Calu3 (cell line): ENCODE measurements around the gene SPRED1. TPM values are rescaled to one million over a fixed set of nuclear protein-coding genes. Genes with fewer than 3 reads are reported as not detected.

ENCODE experiments used
- BruUV-seq: library from RNA; stranded (reverse); fragments of 400-500 nt; replicated peaks from 2 replicates; lab custom pipeline; 2021; lab: Mats Ljungman, UMichigan
- CTCF ChIA-PET: fragments of 300-600 bp; sonication (Branson Sonifier 250); formaldehyde crosslinking; loops from one replicate; lab custom pipeline; 2022; ENCODE audit warnings: antibody characterized with exemption; lab: Charles Lee
- DNase-seq: peaks from one replicate; pipeline ENCODE4 v3.0.0; 2022
- H3K27ac Mint-ChIP-seq: one replicate; pipeline ENCODE4 v1.8.0; 2022; ENCODE audit warnings: mixed read lengths; ENCODE audit not compliant: unreplicated experiment
- H3K27me3 Mint-ChIP-seq: one replicate; pipeline ENCODE4 v1.8.0; 2022; ENCODE audit warnings: mixed read lengths; ENCODE audit not compliant: unreplicated experiment
- H3K36me3 Mint-ChIP-seq: one replicate; pipeline ENCODE4 v1.8.0; 2022; ENCODE audit warnings: mild to moderate bottlenecking, moderate library complexity, mixed read lengths; ENCODE audit not compliant: insufficient read depth, unreplicated experiment
- H3K4me1 Mint-ChIP-seq: one replicate; pipeline ENCODE4 v1.8.0; 2022; ENCODE audit warnings: mild to moderate bottlenecking, low read depth, mixed read lengths; ENCODE audit not compliant: unreplicated experiment
- H3K4me3 Mint-ChIP-seq: one replicate; pipeline ENCODE4 v1.8.0; 2022; ENCODE audit warnings: mild to moderate bottlenecking, low read depth, moderate library complexity, mixed read lengths; ENCODE audit not compliant: unreplicated experiment
- H3K9me3 Mint-ChIP-seq: one replicate; pipeline ENCODE4 v1.8.0; 2022; ENCODE audit warnings: low read depth, mixed read lengths; ENCODE audit not compliant: unreplicated experiment
- CTCF ChIP-seq: fragments of 200-600 bp; IDR thresholded peaks from one replicate; pipeline ENCODE4 v1.8.0; 2022; ENCODE audit warnings: antibody characterized with exemption; ENCODE audit not compliant: unreplicated experiment
- intact Hi-C: fragments of 100-400 bp; cut with micrococcal nuclease; formaldehyde crosslinking; loops from one replicate; pipeline ENCODE4 v1.10.0; 2022; ENCODE audit not compliant: unreplicated experiment
- total RNA-seq: library from RNA; stranded (reverse); gene quantifications from 2 replicates; pipeline ENCODE4 v1.2.3, GENCODE V29; 2022

Gene SPRED1
- total RNA-seq, 1 experiment from 2014 or later = 16.1 TPM

GRCh38 chr15:38362355-38362754 is 109.7 kb downstream of the SPRED1 start:
- no TSS peak for BruUV-seq
- no peak for TF ChIP-seq CTCF
- DNase-seq = no peak
- Mint-ChIP-seq H3K36me3 (no peaks in the 10 kb centered on the region), H3K27ac (no peak overlapping the region), H3K27me3 (no peaks in the 10 kb centered on the region), H3K9me3 (no peaks in the 10 kb centered on the region), H3K4me1 (no peaks in the 10 kb centered on the region), H3K4me3 (no peak overlapping the region)
- CTCF ChIA-PET = no interaction called here
- intact Hi-C loops = no loop called here

GRCh38 chr15:38367476-38367875 is 114.8 kb downstream of the SPRED1 start:
- intact Hi-C loops = no loop called here
- no peaks in the 10 kb centered on the region for H3K36me3 Mint-ChIP-seq
- BruUV-seq = no TSS peak
- no peak overlapping the region for H3K27ac Mint-ChIP-seq
- no peaks in the 10 kb centered on the region for H3K27me3 Mint-ChIP-seq
- H3K9me3 Mint-ChIP-seq = no peaks in the 10 kb centered on the region
- TF ChIP-seq CTCF = no peak
- CTCF ChIA-PET = no interaction called here
- DNase-seq = no peak
- no peak overlapping the region for H3K4me3 Mint-ChIP-seq
- H3K4me1 Mint-ChIP-seq = no peaks in the 10 kb centered on the region

- H3K36me3 Mint-ChIP-seq = no peaks in the 10 kb centered on the region
- no peak overlapping the region for H3K27ac Mint-ChIP-seq
- no TSS peak for BruUV-seq
- no peak for TF ChIP-seq CTCF
- H3K4me1 Mint-ChIP-seq = no peaks in the 10 kb centered on the region
- no peaks in the 10 kb centered on the region for H3K9me3 Mint-ChIP-seq
- no peak for DNase-seq
- intact Hi-C loops = no loop called here
- no peaks in the 10 kb centered on the region for H3K27me3 Mint-ChIP-seq
- CTCF ChIA-PET = interaction anchor here (0.7 kb wide), 1 partner anchor 817 kb away, joined by 4 read pairs; no protein-coding TSS in a partner anchor
- no peak overlapping the region for H3K4me3 Mint-ChIP-seq
Observed at GRCh38 chr15:38369936-38370478, 117.4 kb downstream of the SPRED1 start.

GRCh38 chr15:38373016-38373415 is 120.4 kb downstream of the SPRED1 start:
- Mint-ChIP-seq H3K4me3 (no peak overlapping the region), H3K27ac (no peak overlapping the region), H3K36me3 (no peaks in the 10 kb centered on the region), H3K4me1 (no peaks in the 10 kb centered on the region), H3K27me3 (no peaks in the 10 kb centered on the region), H3K9me3 (no peaks in the 10 kb centered on the region)
- CTCF ChIA-PET = interaction anchor here (0.6 kb wide), 1 partner anchor 368 kb away, joined by 3 read pairs; no protein-coding TSS in a partner anchor
- DNase-seq = no peak
- no peak for TF ChIP-seq CTCF
- intact Hi-C loops = no loop called here
- no TSS peak for BruUV-seq
